ENCODE measurements around the gene BACH2. TPM values are rescaled to one million over a fixed set of nuclear protein-coding genes. Genes with fewer than 3 reads are reported as not detected.
"Not testable (repeated sequence)": the region's sequence is repeated elsewhere in the genome, so short reads cannot be mapped to it uniquely, and the experiment has no call there.

BACH2 gene
- total and polyA plus RNA-seq, 7 donors: under 0.01 to 5.6 (median 1.4) TPM

DNA sequence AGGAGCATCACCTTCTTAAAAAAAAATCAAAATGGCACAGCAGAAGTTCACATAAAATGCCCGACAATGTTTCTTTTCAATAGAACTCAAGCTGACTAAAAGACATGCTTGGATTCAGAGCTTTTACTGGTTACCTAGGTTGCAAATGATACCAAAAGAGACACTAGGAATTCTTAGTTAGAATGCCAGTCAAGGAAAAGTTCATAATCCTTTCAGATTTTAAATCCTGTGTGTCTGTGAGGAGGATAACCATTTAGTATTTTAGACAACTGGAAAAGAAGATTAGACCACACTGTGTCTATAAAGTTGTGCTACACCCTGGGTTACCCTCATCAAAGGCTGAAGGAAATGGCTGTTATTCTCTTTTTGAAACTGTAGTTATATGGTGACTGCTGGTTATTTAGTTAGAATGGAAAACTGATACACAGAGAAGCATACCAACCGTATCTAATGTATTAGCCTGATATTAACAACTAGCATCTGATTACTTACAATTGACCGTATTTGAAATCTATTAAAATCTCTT is 262.8 kb downstream of the BACH2 start:
- WGBS, 2 donors: 75 to 94% methylated on average over 3 of the region's 3 CpGs
- no peaks in the 10 kb centered on the region for H3K9me3 ChIP-seq

DNA sequence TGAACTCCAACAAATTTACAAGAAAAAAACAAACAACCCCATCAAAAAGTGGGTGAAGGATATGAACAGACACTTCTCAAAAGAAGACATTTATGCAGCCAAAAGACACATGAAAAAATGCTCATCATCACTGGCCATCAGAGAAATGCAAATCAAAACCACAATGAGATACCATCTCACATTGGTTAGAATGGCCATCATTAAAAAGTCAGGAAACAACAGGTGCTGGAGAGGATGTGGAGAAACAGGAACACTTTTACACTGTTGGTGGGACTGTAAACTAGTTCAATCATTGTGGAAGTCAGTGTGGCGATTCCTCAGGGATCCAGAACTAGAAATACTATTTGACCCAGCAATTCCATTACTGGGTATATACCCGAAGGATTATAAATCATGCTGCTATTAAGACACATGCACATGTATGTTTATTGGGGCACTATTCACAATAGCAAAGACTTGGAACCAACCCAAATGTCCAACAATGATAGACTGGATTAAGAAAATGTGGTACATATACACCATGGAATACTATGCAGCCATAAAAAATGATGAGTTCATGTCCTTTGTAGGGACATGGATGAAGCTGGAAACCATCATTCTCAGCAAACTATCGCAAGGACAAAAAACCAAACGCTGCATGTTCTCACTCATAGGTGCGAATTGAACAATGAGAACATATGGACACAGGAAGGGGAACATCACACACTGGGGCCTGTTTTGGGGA is 264.0 kb downstream of the BACH2 start:
- H3K27me3 ChIP-seq; H3K9me3 ChIP-seq; DNase-seq; intact Hi-C loops (cut with DNase I); H3K27ac ChIP-seq; H3K36me3 ChIP-seq; H3K4me3 ChIP-seq: not testable (repeated sequence)
- WGBS, 2 donors: 88 to 90% methylated on average over 5 of the region's 5 CpGs
- peaks cover 0 to 16% (median 2%) of the 10 kb centered on the region in 4 donors for H3K4me1 ChIP-seq

More for the DNA sequence above, 262.8 kb downstream of the BACH2 start:
- Histone ChIP-seq H3K27ac (no peak overlapping the region), H3K36me3 (no peaks in the 10 kb centered on the region), H3K27me3 (no peaks in the 10 kb centered on the region), H3K4me1 (peaks cover 0 to 16% (median 2%) of the 10 kb centered on the region in 4 donors), H3K4me3 (no peak overlapping the region)
- no peak for DNase-seq
- TF ChIP-seq EP300 (IDR thresholded peaks at IDR 0.05) (no peak), POLR2A (IDR thresholded peaks at IDR 0.05) (no peak), POLR2AphosphoS5 (IDR thresholded peaks at IDR 0.05) (no peak)
- TF ChIP-seq, protein P1, sequence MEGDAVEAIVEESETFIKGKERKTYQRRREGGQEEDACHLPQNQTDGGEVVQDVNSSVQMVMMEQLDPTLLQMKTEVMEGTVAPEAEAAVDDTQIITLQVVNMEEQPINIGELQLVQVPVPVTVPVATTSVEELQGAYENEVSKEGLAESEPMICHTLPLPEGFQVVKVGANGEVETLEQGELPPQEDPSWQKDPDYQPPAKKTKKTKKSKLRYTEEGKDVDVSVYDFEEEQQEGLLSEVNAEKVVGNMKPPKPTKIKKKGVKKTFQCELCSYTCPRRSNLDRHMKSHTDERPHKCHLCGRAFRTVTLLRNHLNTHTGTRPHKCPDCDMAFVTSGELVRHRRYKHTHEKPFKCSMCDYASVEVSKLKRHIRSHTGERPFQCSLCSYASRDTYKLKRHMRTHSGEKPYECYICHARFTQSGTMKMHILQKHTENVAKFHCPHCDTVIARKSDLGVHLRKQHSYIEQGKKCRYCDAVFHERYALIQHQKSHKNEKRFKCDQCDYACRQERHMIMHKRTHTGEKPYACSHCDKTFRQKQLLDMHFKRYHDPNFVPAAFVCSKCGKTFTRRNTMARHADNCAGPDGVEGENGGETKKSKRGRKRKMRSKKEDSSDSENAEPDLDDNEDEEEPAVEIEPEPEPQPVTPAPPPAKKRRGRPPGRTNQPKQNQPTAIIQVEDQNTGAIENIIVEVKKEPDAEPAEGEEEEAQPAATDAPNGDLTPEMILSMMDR (IDR thresholded peaks at IDR 0.05): no peak
- intact Hi-C loops (cut with DNase I): no loop called here

GRCh38 chr6:90028995-90029635 is 267.5 kb downstream of the BACH2 start:
- Histone ChIP-seq H3K36me3 (no peaks in the 10 kb centered on the region), H3K4me3 (no peak overlapping the region), H3K9me3 (no peaks in the 10 kb centered on the region), H3K4me1 (peaks cover 0 to 14% (median 4%) of the 10 kb centered on the region in 4 donors), H3K27me3 (no peaks in the 10 kb centered on the region), H3K27ac (no peak overlapping the region)
- WGBS, 2 donors: 60 to 74% methylated on average over 10 of the region's 10 CpGs
- no peak for DNase-seq
- no peak for TF ChIP-seq POLR2A (IDR thresholded peaks at IDR 0.05)
- intact Hi-C loops (cut with DNase I): no loop called here

- no peaks in the 10 kb centered on the region for H3K27me3 ChIP-seq
- 82 to 88% methylated on average over 7 of the region's 7 CpGs for WGBS, 2 donors
- intact Hi-C loops (cut with DNase I): no loop called here
- TF ChIP-seq, protein P1 (IDR thresholded peaks at IDR 0.05): no peak
- no peak for TF ChIP-seq EP300 (IDR thresholded peaks at IDR 0.05)
- no peak for TF ChIP-seq POLR2AphosphoS5 (IDR thresholded peaks at IDR 0.05)
- no peak for TF ChIP-seq POLR2A (IDR thresholded peaks at IDR 0.05)
- H3K4me3 ChIP-seq: no peak overlapping the region
- no peaks in the 10 kb centered on the region for H3K36me3 ChIP-seq
- H3K27ac ChIP-seq: no peak overlapping the region
- no peaks in the 10 kb centered on the region for H3K9me3 ChIP-seq
- no peak for DNase-seq
- H3K4me1 ChIP-seq: peaks cover 0 to 14% (median 4%) of the 10 kb centered on the region in 4 donors
Measured at GRCh38 chr6:90028066-90028778, 268.4 kb downstream of the BACH2 start.

- no peaks in the 10 kb centered on the region for H3K36me3 ChIP-seq
- H3K4me3 ChIP-seq: no peak overlapping the region
- DNase-seq: no peak
- no peaks in the 10 kb centered on the region for H3K27me3 ChIP-seq
- intact Hi-C loops (cut with DNase I): no loop called here
- WGBS, 2 donors: 89 to 99% methylated on average over 1 of the region's 1 CpG
- peaks cover 0 to 14% (median 4%) of the 10 kb centered on the region in 4 donors for H3K4me1 ChIP-seq
- H3K27ac ChIP-seq: no peak overlapping the region
- TF ChIP-seq POLR2A (IDR thresholded peaks at IDR 0.05): no peak
- TF ChIP-seq EP300 (IDR thresholded peaks at IDR 0.05): no peak
- TF ChIP-seq POLR2AphosphoS5 (IDR thresholded peaks at IDR 0.05): no peak
- TF ChIP-seq, protein P1 (IDR thresholded peaks at IDR 0.05): no peak
- H3K9me3 ChIP-seq: no peaks in the 10 kb centered on the region
Measured at GRCh38 chr6:90026216-90026615, 270.4 kb downstream of the BACH2 start.
